Naive thymus-derived CD4-positive, alpha-beta T cell (primary cell): ENCODE measurements around the gene CTCFL. TPM values are rescaled to one million over a fixed set of nuclear protein-coding genes. Genes with fewer than 3 reads are reported as not detected.

Experiments
- ATAC-seq: fragments of 150-1000 bp; cut with Tn5 transposase; 2 replicates; pipeline ENCODE4 v1.10.0; 2021; ENCODE audit warnings: mild to moderate bottlenecking, moderate library complexity
- CTCF ChIA-PET: fragments of 350-600 bp; sonication (Branson Sonifier 250); formaldehyde crosslinking; loops from one replicate; lab custom pipeline; 2021; ENCODE audit warnings: antibody characterized with exemption; lab: Charles Lee
- POLR2A ChIA-PET: fragments of 350-600 bp; sonication (Branson Sonifier 250); formaldehyde crosslinking; loops from one replicate; lab custom pipeline; 2021; ENCODE audit warnings: antibody characterized with exemption, inconsistent platforms; lab: Charles Lee
- DNase-seq, 9 donors: peaks; one replicate each; pipeline versions ENCODE4 v3.0.0 to v3.0.0-alpha.2; 2020 to 2022; ENCODE audit warnings: mixed read lengths in 1 of 9
- H3K27ac ChIP-seq: one replicate; pipeline ENCODE4 v1.7.0; 2013; ENCODE audit warnings: mild to moderate bottlenecking, low read depth, low read length, moderate library complexity
- H3K27me3 ChIP-seq, 2 donors: one replicate each; pipeline ENCODE4 v1.7.0; 2013; ENCODE audit warnings: low read length in 2 of 2, mild to moderate bottlenecking in 2 of 2, moderate library complexity in 2 of 2; ENCODE audit not compliant: control insufficient read depth in 2 of 2, insufficient read depth in 2 of 2
- H3K36me3 ChIP-seq, 3 experiments: 1 replicate in 2 of 3; 2 replicates in 1 of 3; pipeline ENCODE4 v1.7.0; 2013; ENCODE audit warnings: low read length in 3 of 3, mild to moderate bottlenecking in 3 of 3, moderate library complexity in 1 of 3; ENCODE audit not compliant: insufficient read depth in 3 of 3, control insufficient read depth in 2 of 3
- H3K4me1 ChIP-seq, 2 donors: one replicate each; pipeline ENCODE4 v1.7.0; 2013; ENCODE audit warnings: low read length in 2 of 2, mild to moderate bottlenecking in 2 of 2, moderate library complexity in 1 of 2; ENCODE audit not compliant: control insufficient read depth in 2 of 2, insufficient read depth in 2 of 2
- H3K4me3 ChIP-seq: 2 replicates; pipeline ENCODE4 v1.7.0; 2013; ENCODE audit warnings: mild to moderate bottlenecking, low read length
- H3K9me3 ChIP-seq, 3 experiments: 1 replicate in 2 of 3; 2 replicates in 1 of 3; pipeline ENCODE4 v1.7.0; 2013; ENCODE audit warnings: low read length in 3 of 3; ENCODE audit not compliant: control insufficient read depth in 2 of 3
- H3K27ac Mint-ChIP-seq, 9 donors: one replicate each; pipeline ENCODE4 v1.8.0; 2020 to 2022; ENCODE audit warnings: mixed read lengths in 9 of 9, mild to moderate bottlenecking in 8 of 9, moderate library complexity in 5 of 9, inconsistent platforms in 2 of 9
- H3K27me3 Mint-ChIP-seq, 5 donors: one replicate each; pipeline ENCODE4 v1.8.0; 2021 to 2022; ENCODE audit warnings: mixed read lengths in 5 of 5, mild to moderate bottlenecking in 1 of 5
- H3K36me3 Mint-ChIP-seq, 5 donors: one replicate each; pipeline ENCODE4 v1.8.0; 2020 to 2022; ENCODE audit warnings: mixed read lengths in 5 of 5, mild to moderate bottlenecking in 3 of 5, inconsistent platforms in 1 of 5
- H3K4me1 Mint-ChIP-seq, 7 donors: one replicate each; pipeline ENCODE4 v1.8.0; 2020 to 2022; ENCODE audit warnings: mixed read lengths in 7 of 7, mild to moderate bottlenecking in 3 of 7, inconsistent platforms in 1 of 7
- H3K4me3 Mint-ChIP-seq, 10 donors: one replicate each; pipeline ENCODE4 v1.8.0; 2020 to 2022; ENCODE audit warnings: mild to moderate bottlenecking in 10 of 10, mixed read lengths in 10 of 10, moderate library complexity in 6 of 10, inconsistent platforms in 2 of 10
- H3K9me3 Mint-ChIP-seq, 11 donors: one replicate each; pipeline ENCODE4 v1.8.0; 2020 to 2022; ENCODE audit warnings: mixed read lengths in 11 of 11, mild to moderate bottlenecking in 4 of 11, inconsistent platforms in 1 of 11, moderate library complexity in 1 of 11
- intact Hi-C, 2 donors: fragments of 100-400 bp; cut with micrococcal nuclease; formaldehyde crosslinking; loops; one replicate each; pipeline ENCODE4 v1.15.1; 2023
- polyA plus RNA-seq, 2 donors: library from polyadenylated mRNA; unstranded; fragments of 300-500 nt; fragmentation: Illumina TruSeq; gene quantifications; one replicate each; pipeline ENCODE4 v1.2.3, GENCODE V29; 2021
- total RNA-seq, 6 experiments: library from RNA in 5 of 6; stranded (reverse) in 5 of 6; gene quantifications; 1 replicate in 5 of 6; 2 replicates in 1 of 6; pipeline ENCODE4 v1.2.3 and lab custom pipeline; 2021 to 2026

The CTCFL gene
- total and polyA plus RNA-seq, 7 experiments from 2014 or later, result not detected

- Histone ChIP-seq H3K27me3 (no peaks in the 10 kb centered on the region), H3K27ac (peak overlapping the region; percentile 47), H3K4me1 (peaks cover 7 to 26% of the 10 kb centered on the region in 2 donors), H3K36me3 (no peaks in the 10 kb centered on the region), H3K9me3 (no peaks in the 10 kb centered on the region), H3K4me3 (no peak overlapping the region)
- Mint-ChIP-seq H3K9me3 (peaks cover 0 to 1% (median 0%) of the 10 kb centered on the region in 11 donors), H3K4me1 (peaks cover 5 to 54% (median 31%) of the 10 kb centered on the region in 7 donors), H3K4me3 (peak overlapping the region in 9 of 10 donors; percentile 49 to 81 (median 74)), H3K27me3 (peaks cover 0 to 25% (median 0%) of the 10 kb centered on the region in 5 donors), H3K36me3 (no peaks in the 10 kb centered on the region), H3K27ac (peak overlapping the region in 8 of 9 donors; percentile 48 to 87 (median 85))
- ChIA-PET CTCF (interaction anchor here (0.8 to 1.6 kb wide), 2 partner anchors 13 to 95 kb away, joined by 3 to 4 read pairs; no protein-coding TSS in a partner anchor), POLR2A (interaction anchor here (1.3 to 3.2 kb wide), 5 partner anchors 9 to 88 kb away, joined by 3 to 13 read pairs (median 3); no protein-coding TSS in a partner anchor)
- ATAC-seq, result peak; percentile 74
- peak in 6 of 9 donors; percentile 16 to 53 (median 36) for DNase-seq
- intact Hi-C loops, result loop anchor here in 1 of 2 donors (2.0 kb wide), 1 partner anchor 46 kb away; no protein-coding TSS in a partner anchor
These were observed 44.3 kb downstream of the CTCFL start for GRCh38 chr20:57480444-57481160.

DNA sequence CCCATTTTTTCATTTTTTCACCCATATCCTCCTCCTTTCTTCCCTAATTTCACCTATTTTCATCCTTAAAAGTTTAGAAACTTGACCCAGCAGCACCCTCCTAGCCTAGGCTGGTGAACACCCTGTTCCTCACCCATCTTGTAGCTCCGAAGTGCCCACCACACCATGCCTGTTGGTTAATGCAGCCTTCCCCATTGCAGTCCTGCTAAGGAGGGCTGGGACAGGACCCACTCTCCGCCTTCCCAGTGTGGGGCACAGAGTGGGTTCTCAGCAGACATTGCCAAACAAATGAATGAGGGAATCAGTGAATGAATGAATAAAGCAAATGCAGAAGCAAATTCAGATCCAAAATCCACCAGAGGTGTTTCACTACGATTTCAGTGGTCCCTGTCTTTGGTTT lies 45.7 kb downstream of the CTCFL start:
- H3K27me3 Mint-ChIP-seq, result peaks cover 0 to 21% (median 0%) of the 10 kb centered on the region in 5 donors
- no peak overlapping the region for H3K4me3 ChIP-seq
- peak overlapping the region in 2 of 9 donors; percentile 21 for H3K27ac Mint-ChIP-seq
- CTCF ChIA-PET, result interaction anchor here (1.2 kb wide), 1 partner anchor 15 kb away, joined by 5 read pairs; no protein-coding TSS in a partner anchor
- no peaks in the 10 kb centered on the region for H3K36me3 Mint-ChIP-seq
- ATAC-seq (no peak), DNase-seq (no peak)
- no peaks in the 10 kb centered on the region for H3K9me3 Mint-ChIP-seq
- no peaks in the 10 kb centered on the region for H3K9me3 ChIP-seq
- no peaks in the 10 kb centered on the region for H3K36me3 ChIP-seq
- peaks cover 6 to 63% (median 41%) of the 10 kb centered on the region in 7 donors for H3K4me1 Mint-ChIP-seq
- peaks cover 7 to 39% of the 10 kb centered on the region in 2 donors for H3K4me1 ChIP-seq
- H3K27me3 ChIP-seq, result no peaks in the 10 kb centered on the region
- POLR2A ChIA-PET, result interaction anchor here (0.9 kb wide), 1 partner anchor 88 kb away, joined by 4 read pairs; the partner anchor contains the start of gene RBM38
- intact Hi-C loops, result no loop called here
- H3K4me3 Mint-ChIP-seq, result no peak overlapping the region
- no peak overlapping the region for H3K27ac ChIP-seq

- no peak for DNase-seq
- Histone ChIP-seq H3K4me1 (peaks cover 14 to 44% of the 10 kb centered on the region in 2 donors), H3K36me3 (no peaks in the 10 kb centered on the region), H3K9me3 (no peaks in the 10 kb centered on the region), H3K27me3 (no peaks in the 10 kb centered on the region), H3K4me3 (no peak overlapping the region), H3K27ac (no peak overlapping the region)
- intact Hi-C loops, result no loop called here
- Mint-ChIP-seq H3K9me3 (no peaks in the 10 kb centered on the region), H3K4me1 (peaks cover 16 to 63% (median 47%) of the 10 kb centered on the region in 7 donors), H3K27ac (peak overlapping the region in 1 of 9 donors; percentile 51), H3K4me3 (peak overlapping the region in 1 of 10 donors; percentile 14), H3K36me3 (no peaks in the 10 kb centered on the region), H3K27me3 (peaks cover 0 to 18% (median 0%) of the 10 kb centered on the region in 5 donors)
- no peak for ATAC-seq
- POLR2A ChIA-PET, result interaction anchor here (0.9 kb wide), 1 partner anchor 87 kb away, joined by 4 read pairs; the partner anchor contains the start of gene RBM38
- CTCF ChIA-PET, result interaction anchor here (1.2 kb wide), 1 partner anchor 14 kb away, joined by 5 read pairs; no protein-coding TSS in a partner anchor
These were observed 46.8 kb downstream of the CTCFL start for GRCh38 chr20:57478176-57478575.

GRCh38 chr20:57476641-57477461 lies 48.1 kb downstream of the CTCFL start:
- ChIA-PET CTCF (interaction anchor here (0.6 to 0.9 kb wide), 2 partner anchors 14 to 22 kb away, joined by 3 to 6 read pairs; no protein-coding TSS in a partner anchor), POLR2A (interaction anchor here (0.6 to 1.4 kb wide), 3 partner anchors 33 to 86 kb away, joined by 3 to 4 read pairs (median 4); partner anchors contain the start of gene RBM38)
- DNase-seq (no peak), ATAC-seq (no peak)
- Mint-ChIP-seq H3K27ac (peak overlapping the region in 1 of 9 donors; percentile 59), H3K4me3 (no peak overlapping the region), H3K27me3 (peaks cover 0 to 18% (median 0%) of the 10 kb centered on the region in 5 donors), H3K9me3 (no peaks in the 10 kb centered on the region), H3K36me3 (no peaks in the 10 kb centered on the region), H3K4me1 (peaks cover 19 to 60% (median 46%) of the 10 kb centered on the region in 7 donors)
- no peaks in the 10 kb centered on the region for H3K36me3 ChIP-seq
- intact Hi-C loops, result no loop called here
- H3K27ac ChIP-seq, result no peak overlapping the region
- no peaks in the 10 kb centered on the region for H3K9me3 ChIP-seq
- no peaks in the 10 kb centered on the region for H3K27me3 ChIP-seq
- peaks cover 14 to 38% of the 10 kb centered on the region in 2 donors for H3K4me1 ChIP-seq
- no peak overlapping the region for H3K4me3 ChIP-seq

DNA sequence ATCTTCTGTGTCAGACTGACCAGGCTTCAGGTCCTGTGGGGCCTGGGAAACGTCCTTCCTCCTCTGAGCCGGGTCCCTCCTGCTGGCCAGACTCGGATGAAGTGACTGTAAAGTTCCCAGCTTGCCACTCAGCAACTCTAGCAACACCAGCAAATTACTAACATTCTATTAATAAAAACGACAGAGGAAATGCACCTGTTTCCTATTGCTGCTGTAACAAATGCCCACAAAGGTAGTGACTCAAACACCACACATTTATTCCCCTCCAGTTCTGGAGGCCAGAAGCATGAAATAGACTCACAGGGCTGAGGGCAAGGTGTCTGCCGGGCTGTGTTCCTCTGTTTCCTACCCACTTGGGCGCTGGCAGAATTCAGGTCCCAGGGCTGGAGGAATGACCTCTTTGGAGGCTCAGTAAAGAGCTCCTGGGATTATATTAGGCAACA lies 48.8 kb downstream of the CTCFL start:
- H3K27ac ChIP-seq, result no peak overlapping the region
- H3K4me1 ChIP-seq, result peaks cover 14 to 30% of the 10 kb centered on the region in 2 donors
- DNase-seq (no peak), ATAC-seq (peak; percentile 24)
- intact Hi-C loops, result no loop called here
- H3K36me3 Mint-ChIP-seq, result no peaks in the 10 kb centered on the region
- no peaks in the 10 kb centered on the region for H3K9me3 ChIP-seq
- POLR2A ChIA-PET, result interaction anchor here (0.6 to 1.4 kb wide), 3 partner anchors 33 to 85 kb away, joined by 3 to 4 read pairs (median 4); partner anchors contain the start of gene RBM38
- CTCF ChIA-PET, result interaction anchor here (0.6 to 0.9 kb wide), 2 partner anchors 15 to 22 kb away, joined by 3 to 6 read pairs; no protein-coding TSS in a partner anchor
- no peaks in the 10 kb centered on the region for H3K27me3 ChIP-seq
- no peak overlapping the region for H3K4me3 ChIP-seq
- H3K4me1 Mint-ChIP-seq, result peaks cover 13 to 53% (median 39%) of the 10 kb centered on the region in 7 donors
- H3K9me3 Mint-ChIP-seq, result no peaks in the 10 kb centered on the region
- H3K27me3 Mint-ChIP-seq, result peaks cover 0 to 15% (median 0%) of the 10 kb centered on the region in 5 donors
- H3K4me3 Mint-ChIP-seq, result no peak overlapping the region
- H3K27ac Mint-ChIP-seq, result peak overlapping the region in 1 of 9 donors; percentile 33
- no peaks in the 10 kb centered on the region for H3K36me3 ChIP-seq
